WTC11 (cell line): ENCODE measurements around the gene C8B.

Source experiments
- JUN ChIP-seq: sonication (generic); formaldehyde crosslinking; IDR thresholded peaks from 2 replicates; pipeline ENCODE4 v1.8.0; 2023; ENCODE audit warnings: mild to moderate bottlenecking, missing genetic modification reagents
- KAT7 ChIP-seq: sonication (generic); formaldehyde crosslinking; IDR thresholded peaks from 2 replicates; pipeline ENCODE4 v1.8.1; 2023; ENCODE audit warnings: missing genetic modification reagents, mild to moderate bottlenecking, borderline replicate concordance
- SP1 ChIP-seq: sonication (generic); formaldehyde crosslinking; conservative IDR thresholded peaks from 2 replicates; pipeline ENCODE4 v1.8.1; 2022; ENCODE audit warnings: missing genetic modification reagents
- ZNF121 ChIP-seq: sonication (generic); formaldehyde crosslinking; IDR thresholded peaks from 2 replicates; pipeline ENCODE4 v1.8.0; 2023; ENCODE audit warnings: missing genetic modification reagents
- TF ChIP-seq, protein P1 (sequence below): fragments of 200-600 bp; IDR thresholded peaks from 2 replicates; pipeline ENCODE4 v1.8.0; 2022; ENCODE audit warnings: antibody characterized with exemption
- TF ChIP-seq, protein P2 (sequence below): sonication (generic); formaldehyde crosslinking; IDR thresholded peaks from 2 replicates; pipeline ENCODE4 v1.8.1; 2023; ENCODE audit warnings: mild to moderate bottlenecking, missing genetic modification reagents, borderline replicate concordance
- TF ChIP-seq, protein P3 (sequence below): sonication (generic); formaldehyde crosslinking; conservative IDR thresholded peaks from 2 replicates; pipeline ENCODE4 v1.8.1; 2023; ENCODE audit warnings: mild to moderate bottlenecking, low read depth, missing genetic modification reagents, moderate library complexity
- TF ChIP-seq, protein P4 (sequence below): sonication (generic); formaldehyde crosslinking; IDR thresholded peaks from 2 replicates; pipeline ENCODE4 v1.8.0; 2022; ENCODE audit warnings: mild to moderate bottlenecking, missing genetic modification reagents

DNA sequence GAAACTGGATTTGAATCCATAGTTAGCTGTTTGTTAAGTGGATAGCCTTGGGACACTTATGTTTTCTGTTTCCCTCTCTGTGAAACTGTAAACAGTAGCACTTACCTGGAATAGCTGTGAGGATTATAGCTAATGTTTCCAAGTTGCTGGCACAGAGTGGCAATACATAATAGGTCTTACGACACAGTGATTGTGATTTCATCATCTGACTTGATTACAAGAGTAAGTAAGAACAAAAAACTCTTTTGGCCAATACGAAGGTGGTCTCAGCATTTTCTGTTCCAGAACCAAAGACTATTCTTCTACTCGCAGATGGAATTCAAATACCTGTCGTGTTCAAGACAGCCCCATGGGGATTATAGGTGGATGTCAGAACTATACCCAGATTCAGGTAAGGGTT lies 2.1 kb downstream of the C8B start:
- TF ChIP-seq, protein P1, sequence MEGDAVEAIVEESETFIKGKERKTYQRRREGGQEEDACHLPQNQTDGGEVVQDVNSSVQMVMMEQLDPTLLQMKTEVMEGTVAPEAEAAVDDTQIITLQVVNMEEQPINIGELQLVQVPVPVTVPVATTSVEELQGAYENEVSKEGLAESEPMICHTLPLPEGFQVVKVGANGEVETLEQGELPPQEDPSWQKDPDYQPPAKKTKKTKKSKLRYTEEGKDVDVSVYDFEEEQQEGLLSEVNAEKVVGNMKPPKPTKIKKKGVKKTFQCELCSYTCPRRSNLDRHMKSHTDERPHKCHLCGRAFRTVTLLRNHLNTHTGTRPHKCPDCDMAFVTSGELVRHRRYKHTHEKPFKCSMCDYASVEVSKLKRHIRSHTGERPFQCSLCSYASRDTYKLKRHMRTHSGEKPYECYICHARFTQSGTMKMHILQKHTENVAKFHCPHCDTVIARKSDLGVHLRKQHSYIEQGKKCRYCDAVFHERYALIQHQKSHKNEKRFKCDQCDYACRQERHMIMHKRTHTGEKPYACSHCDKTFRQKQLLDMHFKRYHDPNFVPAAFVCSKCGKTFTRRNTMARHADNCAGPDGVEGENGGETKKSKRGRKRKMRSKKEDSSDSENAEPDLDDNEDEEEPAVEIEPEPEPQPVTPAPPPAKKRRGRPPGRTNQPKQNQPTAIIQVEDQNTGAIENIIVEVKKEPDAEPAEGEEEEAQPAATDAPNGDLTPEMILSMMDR = no peak
- TF ChIP-seq, protein P2, sequence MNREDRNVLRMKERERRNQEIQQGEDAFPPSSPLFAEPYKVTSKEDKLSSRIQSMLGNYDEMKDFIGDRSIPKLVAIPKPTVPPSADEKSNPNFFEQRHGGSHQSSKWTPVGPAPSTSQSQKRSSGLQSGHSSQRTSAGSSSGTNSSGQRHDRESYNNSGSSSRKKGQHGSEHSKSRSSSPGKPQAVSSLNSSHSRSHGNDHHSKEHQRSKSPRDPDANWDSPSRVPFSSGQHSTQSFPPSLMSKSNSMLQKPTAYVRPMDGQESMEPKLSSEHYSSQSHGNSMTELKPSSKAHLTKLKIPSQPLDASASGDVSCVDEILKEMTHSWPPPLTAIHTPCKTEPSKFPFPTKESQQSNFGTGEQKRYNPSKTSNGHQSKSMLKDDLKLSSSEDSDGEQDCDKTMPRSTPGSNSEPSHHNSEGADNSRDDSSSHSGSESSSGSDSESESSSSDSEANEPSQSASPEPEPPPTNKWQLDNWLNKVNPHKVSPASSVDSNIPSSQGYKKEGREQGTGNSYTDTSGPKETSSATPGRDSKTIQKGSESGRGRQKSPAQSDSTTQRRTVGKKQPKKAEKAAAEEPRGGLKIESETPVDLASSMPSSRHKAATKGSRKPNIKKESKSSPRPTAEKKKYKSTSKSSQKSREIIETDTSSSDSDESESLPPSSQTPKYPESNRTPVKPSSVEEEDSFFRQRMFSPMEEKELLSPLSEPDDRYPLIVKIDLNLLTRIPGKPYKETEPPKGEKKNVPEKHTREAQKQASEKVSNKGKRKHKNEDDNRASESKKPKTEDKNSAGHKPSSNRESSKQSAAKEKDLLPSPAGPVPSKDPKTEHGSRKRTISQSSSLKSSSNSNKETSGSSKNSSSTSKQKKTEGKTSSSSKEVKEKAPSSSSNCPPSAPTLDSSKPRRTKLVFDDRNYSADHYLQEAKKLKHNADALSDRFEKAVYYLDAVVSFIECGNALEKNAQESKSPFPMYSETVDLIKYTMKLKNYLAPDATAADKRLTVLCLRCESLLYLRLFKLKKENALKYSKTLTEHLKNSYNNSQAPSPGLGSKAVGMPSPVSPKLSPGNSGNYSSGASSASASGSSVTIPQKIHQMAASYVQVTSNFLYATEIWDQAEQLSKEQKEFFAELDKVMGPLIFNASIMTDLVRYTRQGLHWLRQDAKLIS (CRISPR knock-in tag) = no peak
- TF ChIP-seq ZNF121 = no peak
- TF ChIP-seq, protein P3, sequence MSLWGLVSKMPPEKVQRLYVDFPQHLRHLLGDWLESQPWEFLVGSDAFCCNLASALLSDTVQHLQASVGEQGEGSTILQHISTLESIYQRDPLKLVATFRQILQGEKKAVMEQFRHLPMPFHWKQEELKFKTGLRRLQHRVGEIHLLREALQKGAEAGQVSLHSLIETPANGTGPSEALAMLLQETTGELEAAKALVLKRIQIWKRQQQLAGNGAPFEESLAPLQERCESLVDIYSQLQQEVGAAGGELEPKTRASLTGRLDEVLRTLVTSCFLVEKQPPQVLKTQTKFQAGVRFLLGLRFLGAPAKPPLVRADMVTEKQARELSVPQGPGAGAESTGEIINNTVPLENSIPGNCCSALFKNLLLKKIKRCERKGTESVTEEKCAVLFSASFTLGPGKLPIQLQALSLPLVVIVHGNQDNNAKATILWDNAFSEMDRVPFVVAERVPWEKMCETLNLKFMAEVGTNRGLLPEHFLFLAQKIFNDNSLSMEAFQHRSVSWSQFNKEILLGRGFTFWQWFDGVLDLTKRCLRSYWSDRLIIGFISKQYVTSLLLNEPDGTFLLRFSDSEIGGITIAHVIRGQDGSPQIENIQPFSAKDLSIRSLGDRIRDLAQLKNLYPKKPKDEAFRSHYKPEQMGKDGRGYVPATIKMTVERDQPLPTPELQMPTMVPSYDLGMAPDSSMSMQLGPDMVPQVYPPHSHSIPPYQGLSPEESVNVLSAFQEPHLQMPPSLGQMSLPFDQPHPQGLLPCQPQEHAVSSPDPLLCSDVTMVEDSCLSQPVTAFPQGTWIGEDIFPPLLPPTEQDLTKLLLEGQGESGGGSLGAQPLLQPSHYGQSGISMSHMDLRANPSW (CRISPR knock-in tag) = no peak
- TF ChIP-seq, protein P4, sequence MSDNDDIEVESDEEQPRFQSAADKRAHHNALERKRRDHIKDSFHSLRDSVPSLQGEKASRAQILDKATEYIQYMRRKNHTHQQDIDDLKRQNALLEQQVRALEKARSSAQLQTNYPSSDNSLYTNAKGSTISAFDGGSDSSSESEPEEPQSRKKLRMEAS = no peak
- TF ChIP-seq SP1 = no peak
- no peak for TF ChIP-seq KAT7 (CRISPR knock-in tag)
- no peak for TF ChIP-seq JUN (CRISPR knock-in tag)
